Stimulated activated naive B cell treated with anti-CD40 and anti-IgM and Interleukin-4, amounts not matched to agents 10 μg/mL and 1 μg/mL and 100 μg/mL, for 72 hours (primary cell): Measurements from ENCODE around the gene MPP2.
"Not testable (repeated sequence)": the region's sequence is repeated elsewhere in the genome, so short reads cannot be mapped to it uniquely, and the experiment has no call there.

Experiments
- ATAC-seq, 2 donors: fragments of 150-1000 bp; cut with Tn5 transposase; replicated peaks; 2 replicates each; pipeline ENCODE4 v1.10.0; 2021; ENCODE audit warnings: moderate library complexity in 1 of 2
- DNase-seq: peaks from one replicate; pipeline ENCODE4 v3.0.0; 2021
- H3K27ac Mint-ChIP-seq: one replicate; pipeline ENCODE4 v1.8.0; 2022; ENCODE audit warnings: mild to moderate bottlenecking, mixed read lengths
- H3K27me3 Mint-ChIP-seq, 2 donors: one replicate each; pipeline ENCODE4 v1.8.0; 2022; ENCODE audit warnings: mixed read lengths in 2 of 2
- H3K36me3 Mint-ChIP-seq, 2 donors: one replicate each; pipeline ENCODE4 v1.8.0; 2022; ENCODE audit warnings: mixed read lengths in 2 of 2, mild to moderate bottlenecking in 1 of 2
- H3K4me1 Mint-ChIP-seq, 2 donors: one replicate each; pipeline ENCODE4 v1.8.0; 2022; ENCODE audit warnings: mixed read lengths in 2 of 2, mild to moderate bottlenecking in 1 of 2
- H3K4me3 Mint-ChIP-seq, 2 donors: one replicate each; pipeline ENCODE4 v1.8.0; 2022; ENCODE audit warnings: mild to moderate bottlenecking in 2 of 2, mixed read lengths in 2 of 2, moderate library complexity in 1 of 2
- H3K9me3 Mint-ChIP-seq, 2 donors: one replicate each; pipeline ENCODE4 v1.8.0; 2022; ENCODE audit warnings: mixed read lengths in 2 of 2, mild to moderate bottlenecking in 1 of 2

Gene MPP2

GRCh38 chr17:43939452-43939851 is 32.1 kb upstream of the MPP2 start:
- not testable (repeated sequence) for H3K36me3 Mint-ChIP-seq, ATAC-seq, DNase-seq, H3K9me3 Mint-ChIP-seq, H3K4me3 Mint-ChIP-seq
- H3K27ac Mint-ChIP-seq, result peak overlapping the region; percentile 25
- peaks cover 6 to 12% of the 10 kb centered on the region in 2 donors for H3K4me1 Mint-ChIP-seq
- H3K27me3 Mint-ChIP-seq, result peaks cover 27 to 50% of the 10 kb centered on the region in 2 donors

- H3K9me3 Mint-ChIP-seq, result no peaks in the 10 kb centered on the region
- H3K27me3 Mint-ChIP-seq, result peaks cover 27 to 51% of the 10 kb centered on the region in 2 donors
- H3K4me1 Mint-ChIP-seq, result peaks cover 6 to 12% of the 10 kb centered on the region in 2 donors
- DNase-seq (no peak), ATAC-seq (no peak)
- H3K27ac Mint-ChIP-seq, result no peak overlapping the region
- no peak overlapping the region for H3K4me3 Mint-ChIP-seq
- H3K36me3 Mint-ChIP-seq, result no peaks in the 10 kb centered on the region
Observed at GRCh38 chr17:43938838-43939182, 31.5 kb upstream of the MPP2 start.

GRCh38 chr17:43936434-43936833 is 29.1 kb upstream of the MPP2 start:
- no peak for ATAC-seq
- H3K4me1 Mint-ChIP-seq, result peaks cover 6 to 12% of the 10 kb centered on the region in 2 donors
- no peak for DNase-seq
- no peak overlapping the region for H3K27ac Mint-ChIP-seq
- H3K36me3 Mint-ChIP-seq, result no peaks in the 10 kb centered on the region
- H3K9me3 Mint-ChIP-seq, result no peaks in the 10 kb centered on the region
- H3K4me3 Mint-ChIP-seq, result no peak overlapping the region
- peaks cover 32 to 51% of the 10 kb centered on the region in 2 donors for H3K27me3 Mint-ChIP-seq

GRCh38 chr17:43935926-43936261 is 28.6 kb upstream of the MPP2 start:
- Mint-ChIP-seq H3K36me3 (no peaks in the 10 kb centered on the region), H3K27me3 (peaks cover 34 to 50% of the 10 kb centered on the region in 2 donors), H3K9me3 (no peaks in the 10 kb centered on the region), H3K4me3 (no peak overlapping the region), H3K27ac (no peak overlapping the region), H3K4me1 (peaks cover 6 to 12% of the 10 kb centered on the region in 2 donors)
- no peak for DNase-seq
- no peak for ATAC-seq

- H3K4me1 Mint-ChIP-seq, result peaks cover 6 to 12% of the 10 kb centered on the region in 2 donors
- peaks cover 32 to 44% of the 10 kb centered on the region in 2 donors for H3K27me3 Mint-ChIP-seq
- ATAC-seq, result no peak
- H3K4me3 Mint-ChIP-seq, result no peak overlapping the region
- H3K27ac Mint-ChIP-seq, result no peak overlapping the region
- DNase-seq, result no peak
- no peaks in the 10 kb centered on the region for H3K36me3 Mint-ChIP-seq
- no peaks in the 10 kb centered on the region for H3K9me3 Mint-ChIP-seq
Observed at GRCh38 chr17:43935204-43935925, 28.0 kb upstream of the MPP2 start.

- ATAC-seq, result no peak
- Mint-ChIP-seq H3K4me1 (peaks cover 4 to 6% of the 10 kb centered on the region in 2 donors), H3K9me3 (no peaks in the 10 kb centered on the region), H3K36me3 (no peaks in the 10 kb centered on the region), H3K27ac (no peak overlapping the region), H3K27me3 (peaks cover 27 to 36% of the 10 kb centered on the region in 2 donors), H3K4me3 (no peak overlapping the region)
- DNase-seq, result no peak
Observed at GRCh38 chr17:43932923-43933322, 25.6 kb upstream of the MPP2 start.

GRCh38 chr17:43932357-43932756 is 25.0 kb upstream of the MPP2 start:
- no peak for DNase-seq
- Mint-ChIP-seq H3K9me3 (no peaks in the 10 kb centered on the region), H3K27me3 (peaks cover 28 to 37% of the 10 kb centered on the region in 2 donors), H3K4me1 (peaks cover 8% of the 10 kb centered on the region in 2 donors), H3K4me3 (no peak overlapping the region), H3K27ac (no peak overlapping the region), H3K36me3 (no peaks in the 10 kb centered on the region)
- no peak for ATAC-seq

GRCh38 chr17:43931062-43931571 is 23.8 kb upstream of the MPP2 start:
- peaks cover 34 to 43% of the 10 kb centered on the region in 2 donors for H3K27me3 Mint-ChIP-seq
- no peaks in the 10 kb centered on the region for H3K9me3 Mint-ChIP-seq
- DNase-seq (no peak), ATAC-seq (no peak)
- no peak overlapping the region for H3K27ac Mint-ChIP-seq
- H3K4me3 Mint-ChIP-seq, result no peak overlapping the region
- peaks cover 7 to 16% of the 10 kb centered on the region in 2 donors for H3K4me1 Mint-ChIP-seq
- no peaks in the 10 kb centered on the region for H3K36me3 Mint-ChIP-seq

- no peak for ATAC-seq
- no peaks in the 10 kb centered on the region for H3K36me3 Mint-ChIP-seq
- H3K4me1 Mint-ChIP-seq, result peaks cover 7 to 16% of the 10 kb centered on the region in 2 donors
- no peak overlapping the region for H3K4me3 Mint-ChIP-seq
- H3K27ac Mint-ChIP-seq, result no peak overlapping the region
- no peaks in the 10 kb centered on the region for H3K9me3 Mint-ChIP-seq
- peaks cover 48 to 56% of the 10 kb centered on the region in 2 donors for H3K27me3 Mint-ChIP-seq
- DNase-seq, result no peak
Observed at GRCh38 chr17:43928609-43929008, 21.3 kb upstream of the MPP2 start.

- H3K9me3 Mint-ChIP-seq, H3K36me3 Mint-ChIP-seq, H3K27ac Mint-ChIP-seq, DNase-seq: not testable (repeated sequence)
- peak; percentile 45 to 62 for ATAC-seq
- H3K27me3 Mint-ChIP-seq, result peaks cover 52 to 63% of the 10 kb centered on the region in 2 donors
- H3K4me3 Mint-ChIP-seq, result peak overlapping the region; percentile 57 to 69
- peaks cover 7 to 16% of the 10 kb centered on the region in 2 donors for H3K4me1 Mint-ChIP-seq
Observed at GRCh38 chr17:43927929-43928328, 20.6 kb upstream of the MPP2 start.

- Mint-ChIP-seq H3K36me3 (no peaks in the 10 kb centered on the region), H3K4me3 (peak overlapping the region; percentile 73 to 74), H3K4me1 (peaks cover 7 to 16% of the 10 kb centered on the region in 2 donors), H3K9me3 (no peaks in the 10 kb centered on the region), H3K27me3 (peaks cover 49 to 70% of the 10 kb centered on the region in 2 donors), H3K27ac (no peak overlapping the region)
- ATAC-seq (peak; percentile 38 to 56), DNase-seq (no peak)
Observed at GRCh38 chr17:43927060-43927864, 19.9 kb upstream of the MPP2 start.

GRCh38 chr17:43924558-43924957 is 17.2 kb upstream of the MPP2 start:
- Mint-ChIP-seq H3K27ac (no peak overlapping the region), H3K4me1 (peaks cover 7 to 16% of the 10 kb centered on the region in 2 donors), H3K4me3 (no peak overlapping the region), H3K27me3 (peaks cover 47 to 70% of the 10 kb centered on the region in 2 donors), H3K36me3 (no peaks in the 10 kb centered on the region), H3K9me3 (no peaks in the 10 kb centered on the region)
- ATAC-seq, result no peak
- DNase-seq, result no peak

GRCh38 chr17:43920500-43921095 is 13.3 kb upstream of the MPP2 start:
- no peak for DNase-seq
- peaks cover 2 to 4% of the 10 kb centered on the region in 2 donors for H3K9me3 Mint-ChIP-seq
- H3K27ac Mint-ChIP-seq, result no peak overlapping the region
- H3K27me3 Mint-ChIP-seq, result peaks cover 29 to 45% of the 10 kb centered on the region in 2 donors
- H3K4me3 Mint-ChIP-seq, result no peak overlapping the region
- ATAC-seq, result no peak
- peaks cover 2 to 3% of the 10 kb centered on the region in 2 donors for H3K36me3 Mint-ChIP-seq
- peaks cover 9 to 15% of the 10 kb centered on the region in 2 donors for H3K4me1 Mint-ChIP-seq

GRCh38 chr17:43918026-43918389 is 10.7 kb upstream of the MPP2 start:
- H3K4me1 Mint-ChIP-seq, result peaks cover 9 to 15% of the 10 kb centered on the region in 2 donors
- H3K4me3 Mint-ChIP-seq, result peak overlapping the region; percentile 77 to 79
- peaks cover 2 to 4% of the 10 kb centered on the region in 2 donors for H3K9me3 Mint-ChIP-seq
- no peak for ATAC-seq
- DNase-seq, result no peak
- no peak overlapping the region for H3K27ac Mint-ChIP-seq
- H3K27me3 Mint-ChIP-seq, result peaks cover 16 to 20% of the 10 kb centered on the region in 2 donors
- H3K36me3 Mint-ChIP-seq, result peaks cover 2 to 3% of the 10 kb centered on the region in 2 donors
